IPS-15b (cell line): ENCODE results near the gene GOLIM4.

Experiments
- H3K27me3 ChIP-seq: one replicate; pipeline ENCODE4 v1.6.1; 2013; ENCODE audit warnings: low read length; ENCODE audit not compliant: control insufficient read depth, insufficient read depth
- H3K36me3 ChIP-seq: one replicate; pipeline ENCODE4 v1.6.1; 2013; ENCODE audit warnings: low read length; ENCODE audit not compliant: control insufficient read depth, insufficient read depth
- H3K4me1 ChIP-seq: one replicate; pipeline ENCODE4 v1.6.1; 2013; ENCODE audit warnings: mild to moderate bottlenecking, low read length; ENCODE audit not compliant: control insufficient read depth, insufficient read depth
- H3K4me3 ChIP-seq: one replicate; pipeline ENCODE4 v1.5.1; 2013; ENCODE audit warnings: low read depth, low read length
- H3K9ac ChIP-seq: one replicate; pipeline ENCODE4 v1.6.1; 2013; ENCODE audit warnings: low read depth, mild to moderate bottlenecking, low read length
- H3K9me3 ChIP-seq: one replicate; pipeline ENCODE4 v1.6.1; 2013; ENCODE audit warnings: mild to moderate bottlenecking, low read length; ENCODE audit not compliant: control insufficient read depth, insufficient read depth

Gene GOLIM4

GRCh38 chr3:168001244-168001643, 94.5 kb downstream of the GOLIM4 start:
- H3K4me3 ChIP-seq = no peak overlapping the region
- no peaks in the 10 kb centered on the region for H3K36me3 ChIP-seq
- no peaks in the 10 kb centered on the region for H3K27me3 ChIP-seq
- H3K4me1 ChIP-seq = no peaks in the 10 kb centered on the region
- H3K9me3 ChIP-seq = no peaks in the 10 kb centered on the region
- no peak overlapping the region for H3K9ac ChIP-seq

GRCh38 chr3:167998253-167998652, 97.5 kb downstream of the GOLIM4 start:
- Histone ChIP-seq H3K27me3 (no peaks in the 10 kb centered on the region), H3K9me3 (no peaks in the 10 kb centered on the region), H3K4me1 (no peaks in the 10 kb centered on the region), H3K9ac (no peak overlapping the region), H3K4me3 (no peak overlapping the region), H3K36me3 (no peaks in the 10 kb centered on the region)

GRCh38 chr3:167996514-167996913, 99.2 kb downstream of the GOLIM4 start:
- no peaks in the 10 kb centered on the region for H3K9me3 ChIP-seq
- H3K27me3 ChIP-seq = no peaks in the 10 kb centered on the region
- H3K4me1 ChIP-seq = no peaks in the 10 kb centered on the region
- H3K36me3 ChIP-seq = no peaks in the 10 kb centered on the region
- no peak overlapping the region for H3K4me3 ChIP-seq
- no peak overlapping the region for H3K9ac ChIP-seq

- Histone ChIP-seq H3K4me3 (no peak overlapping the region), H3K4me1 (no peaks in the 10 kb centered on the region), H3K9me3 (no peaks in the 10 kb centered on the region), H3K27me3 (no peaks in the 10 kb centered on the region), H3K36me3 (no peaks in the 10 kb centered on the region), H3K9ac (no peak overlapping the region)
Observed at GRCh38 chr3:167992381-167992780, 103.3 kb downstream of the GOLIM4 start.

- Histone ChIP-seq H3K27me3 (no peaks in the 10 kb centered on the region), H3K9me3 (no peaks in the 10 kb centered on the region), H3K9ac (no peak overlapping the region), H3K36me3 (no peaks in the 10 kb centered on the region), H3K4me3 (no peak overlapping the region), H3K4me1 (no peaks in the 10 kb centered on the region)
Observed at GRCh38 chr3:167991213-167991612, 104.5 kb downstream of the GOLIM4 start.

GRCh38 chr3:167989999-167990398, 105.7 kb downstream of the GOLIM4 start:
- Histone ChIP-seq H3K27me3 (no peaks in the 10 kb centered on the region), H3K36me3 (no peaks in the 10 kb centered on the region), H3K4me3 (no peak overlapping the region), H3K4me1 (no peaks in the 10 kb centered on the region), H3K9ac (no peak overlapping the region), H3K9me3 (no peaks in the 10 kb centered on the region)

- H3K36me3 ChIP-seq = no peaks in the 10 kb centered on the region
- no peak overlapping the region for H3K9ac ChIP-seq
- H3K4me1 ChIP-seq = no peaks in the 10 kb centered on the region
- no peaks in the 10 kb centered on the region for H3K9me3 ChIP-seq
- H3K4me3 ChIP-seq = no peak overlapping the region
- H3K27me3 ChIP-seq = no peaks in the 10 kb centered on the region
Observed at GRCh38 chr3:167989066-167989465, 106.7 kb downstream of the GOLIM4 start.

- H3K27me3 ChIP-seq = no peaks in the 10 kb centered on the region
- H3K36me3 ChIP-seq = no peaks in the 10 kb centered on the region
- no peak overlapping the region for H3K4me3 ChIP-seq
- no peaks in the 10 kb centered on the region for H3K4me1 ChIP-seq
- no peaks in the 10 kb centered on the region for H3K9me3 ChIP-seq
- no peak overlapping the region for H3K9ac ChIP-seq
Observed at GRCh38 chr3:167983583-167983982, 112.1 kb downstream of the GOLIM4 start.

GRCh38 chr3:167978486-167978885, 117.2 kb downstream of the GOLIM4 start:
- H3K36me3 ChIP-seq = no peaks in the 10 kb centered on the region
- H3K27me3 ChIP-seq = no peaks in the 10 kb centered on the region
- H3K9ac ChIP-seq = no peak overlapping the region
- H3K4me1 ChIP-seq = no peaks in the 10 kb centered on the region
- H3K9me3 ChIP-seq = no peaks in the 10 kb centered on the region
- no peak overlapping the region for H3K4me3 ChIP-seq

- Histone ChIP-seq H3K4me1 (no peaks in the 10 kb centered on the region), H3K27me3 (no peaks in the 10 kb centered on the region), H3K9ac (no peak overlapping the region), H3K36me3 (no peaks in the 10 kb centered on the region), H3K4me3 (no peak overlapping the region), H3K9me3 (no peaks in the 10 kb centered on the region)
Observed at GRCh38 chr3:167978071-167978470, 117.7 kb downstream of the GOLIM4 start.

GRCh38 chr3:167976516-167977361, 119.0 kb downstream of the GOLIM4 start:
- no peaks in the 10 kb centered on the region for H3K36me3 ChIP-seq
- H3K27me3 ChIP-seq = no peaks in the 10 kb centered on the region
- H3K4me3 ChIP-seq = no peak overlapping the region
- no peaks in the 10 kb centered on the region for H3K4me1 ChIP-seq
- no peaks in the 10 kb centered on the region for H3K9me3 ChIP-seq
- no peak overlapping the region for H3K9ac ChIP-seq

GRCh38 chr3:167973901-167974300, 121.8 kb downstream of the GOLIM4 start:
- Histone ChIP-seq H3K4me1 (no peaks in the 10 kb centered on the region), H3K27me3 (no peaks in the 10 kb centered on the region), H3K36me3 (no peaks in the 10 kb centered on the region), H3K9me3 (no peaks in the 10 kb centered on the region), H3K4me3 (no peak overlapping the region), H3K9ac (no peak overlapping the region)
